Left ventricle myocardium inferior (tissue), 1 donor: ENCODE results near the gene ALS2CL. TPM values are rescaled to one million over a fixed set of nuclear protein-coding genes. Genes with fewer than 3 reads are reported as not detected.

ENCODE experiments used
- DNase-seq: peaks from one replicate; pipeline ENCODE4 v3.0.0-alpha.2; 2020
- H3K27ac ChIP-seq: fragments of 200-600 bp; replicated peaks from 2 replicates; pipeline ENCODE4 v1.8.0; 2021
- H3K27me3 ChIP-seq: fragments of 200-600 bp; 2 replicates; pipeline ENCODE4 v1.8.0; 2021; ENCODE audit warnings: low read depth
- H3K36me3 ChIP-seq: fragments of 200-600 bp; 2 replicates; pipeline ENCODE4 v1.8.0; 2021
- H3K4me1 ChIP-seq: fragments of 200-600 bp; 2 replicates; pipeline ENCODE4 v1.8.0; 2021
- H3K4me3 ChIP-seq: fragments of 200-600 bp; 2 replicates; pipeline ENCODE4 v1.8.0; 2021; ENCODE audit warnings: mild to moderate bottlenecking, moderate library complexity
- H3K9me3 ChIP-seq: fragments of 200-600 bp; replicated peaks from 2 replicates; pipeline ENCODE4 v1.8.0; 2021
- intact Hi-C: fragments of 100-400 bp; cut with micrococcal nuclease; formaldehyde crosslinking; loops from one replicate; pipeline ENCODE4 v1.11.0; 2022
- total RNA-seq: library from RNA; stranded (reverse); fragmentation: NEBNext Ultra II Directional; extraction: Animal tissue kit (Norgen Biotek cat#: 25700); gene quantifications from one replicate; pipeline ENCODE4 v1.2.1, GENCODE V29; 2021
- TF ChIP-seq, protein P1 (sequence below): fragments of 200-600 bp; IDR thresholded peaks from 2 replicates; pipeline ENCODE4 v1.8.0; 2021; ENCODE audit warnings: antibody characterized with exemption, mild to moderate bottlenecking, borderline replicate concordance
- donor health status: DM: no; HTN: yes; CAD: no; lungs with severe emphysema.

Gene ALS2CL
- total RNA-seq, 1 donor from 2014 or later, result 33.7 TPM

GRCh38 chr3:46669191-46669999 is 24.1 kb downstream of the ALS2CL start:
- H3K4me3 ChIP-seq, result no peak overlapping the region
- H3K9me3 ChIP-seq, result no peaks in the 10 kb centered on the region
- TF ChIP-seq, protein P1, sequence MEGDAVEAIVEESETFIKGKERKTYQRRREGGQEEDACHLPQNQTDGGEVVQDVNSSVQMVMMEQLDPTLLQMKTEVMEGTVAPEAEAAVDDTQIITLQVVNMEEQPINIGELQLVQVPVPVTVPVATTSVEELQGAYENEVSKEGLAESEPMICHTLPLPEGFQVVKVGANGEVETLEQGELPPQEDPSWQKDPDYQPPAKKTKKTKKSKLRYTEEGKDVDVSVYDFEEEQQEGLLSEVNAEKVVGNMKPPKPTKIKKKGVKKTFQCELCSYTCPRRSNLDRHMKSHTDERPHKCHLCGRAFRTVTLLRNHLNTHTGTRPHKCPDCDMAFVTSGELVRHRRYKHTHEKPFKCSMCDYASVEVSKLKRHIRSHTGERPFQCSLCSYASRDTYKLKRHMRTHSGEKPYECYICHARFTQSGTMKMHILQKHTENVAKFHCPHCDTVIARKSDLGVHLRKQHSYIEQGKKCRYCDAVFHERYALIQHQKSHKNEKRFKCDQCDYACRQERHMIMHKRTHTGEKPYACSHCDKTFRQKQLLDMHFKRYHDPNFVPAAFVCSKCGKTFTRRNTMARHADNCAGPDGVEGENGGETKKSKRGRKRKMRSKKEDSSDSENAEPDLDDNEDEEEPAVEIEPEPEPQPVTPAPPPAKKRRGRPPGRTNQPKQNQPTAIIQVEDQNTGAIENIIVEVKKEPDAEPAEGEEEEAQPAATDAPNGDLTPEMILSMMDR, result no peak
- peaks cover 31% of the 10 kb centered on the region for H3K36me3 ChIP-seq
- intact Hi-C loops, result no loop called here
- H3K27me3 ChIP-seq, result no peaks in the 10 kb centered on the region
- H3K4me1 ChIP-seq, result peaks cover 49% of the 10 kb centered on the region
- peak overlapping the region; percentile 86 for H3K27ac ChIP-seq
- DNase-seq, result no peak

GRCh38 chr3:46668591-46668990 is 24.9 kb downstream of the ALS2CL start:
- Histone ChIP-seq H3K27ac (peak overlapping the region; percentile 86), H3K27me3 (no peaks in the 10 kb centered on the region), H3K36me3 (peaks cover 23% of the 10 kb centered on the region), H3K4me3 (no peak overlapping the region), H3K9me3 (no peaks in the 10 kb centered on the region), H3K4me1 (peaks cover 57% of the 10 kb centered on the region)
- TF ChIP-seq, protein P1, result no peak
- DNase-seq, result no peak
- intact Hi-C loops, result no loop called here

GRCh38 chr3:46668116-46668515 is 25.4 kb downstream of the ALS2CL start:
- Histone ChIP-seq H3K4me1 (peaks cover 62% of the 10 kb centered on the region), H3K9me3 (no peaks in the 10 kb centered on the region), H3K27ac (peak overlapping the region; percentile 86), H3K27me3 (no peaks in the 10 kb centered on the region), H3K4me3 (no peak overlapping the region), H3K36me3 (peaks cover 18% of the 10 kb centered on the region)
- no peak for DNase-seq
- intact Hi-C loops, result no loop called here
- TF ChIP-seq, protein P1, result no peak

GRCh38 chr3:46667657-46668056 is 25.8 kb downstream of the ALS2CL start:
- intact Hi-C loops, result no loop called here
- H3K9me3 ChIP-seq, result no peaks in the 10 kb centered on the region
- TF ChIP-seq, protein P1, result no peak
- peak overlapping the region; percentile 86 for H3K27ac ChIP-seq
- H3K4me3 ChIP-seq, result no peak overlapping the region
- no peak for DNase-seq
- peaks cover 15% of the 10 kb centered on the region for H3K36me3 ChIP-seq
- H3K27me3 ChIP-seq, result no peaks in the 10 kb centered on the region
- peaks cover 66% of the 10 kb centered on the region for H3K4me1 ChIP-seq

DNA sequence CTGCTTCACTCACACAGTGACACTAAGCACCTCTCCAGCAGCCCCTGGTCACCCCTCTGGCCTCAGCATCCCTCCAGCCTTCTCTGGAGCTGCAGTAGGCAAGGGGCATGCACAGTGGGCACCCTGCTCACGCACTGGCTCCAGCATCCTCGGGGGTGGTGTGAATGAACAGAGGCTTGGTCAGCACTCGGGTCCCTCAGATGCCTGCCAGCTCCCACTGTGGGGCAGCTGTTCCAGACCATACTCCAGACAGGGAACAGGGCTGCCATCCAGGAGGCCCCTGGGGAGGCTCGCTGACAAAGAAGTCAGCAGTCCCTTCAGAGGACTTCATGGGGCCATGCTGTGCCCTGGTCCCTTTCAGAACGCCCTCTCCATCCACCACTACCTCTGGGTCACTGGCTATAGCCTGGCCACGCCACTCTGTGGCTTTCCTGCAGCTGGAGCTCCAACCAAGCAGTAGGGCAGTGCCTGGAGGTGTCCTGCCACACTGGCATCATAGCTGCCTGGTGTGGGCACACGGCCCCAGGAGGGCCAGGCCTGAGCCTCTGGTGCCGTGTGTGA is 26.3 kb downstream of the ALS2CL start:
- peaks cover 71% of the 10 kb centered on the region for H3K4me1 ChIP-seq
- no peak overlapping the region for H3K4me3 ChIP-seq
- H3K27me3 ChIP-seq, result no peaks in the 10 kb centered on the region
- intact Hi-C loops, result no loop called here
- DNase-seq, result no peak
- peak overlapping the region; percentile 86 for H3K27ac ChIP-seq
- TF ChIP-seq, protein P1, result no peak
- peaks cover 11% of the 10 kb centered on the region for H3K36me3 ChIP-seq
- H3K9me3 ChIP-seq, result no peaks in the 10 kb centered on the region
